ENCODE measurements around the gene NRG2.

DNA sequence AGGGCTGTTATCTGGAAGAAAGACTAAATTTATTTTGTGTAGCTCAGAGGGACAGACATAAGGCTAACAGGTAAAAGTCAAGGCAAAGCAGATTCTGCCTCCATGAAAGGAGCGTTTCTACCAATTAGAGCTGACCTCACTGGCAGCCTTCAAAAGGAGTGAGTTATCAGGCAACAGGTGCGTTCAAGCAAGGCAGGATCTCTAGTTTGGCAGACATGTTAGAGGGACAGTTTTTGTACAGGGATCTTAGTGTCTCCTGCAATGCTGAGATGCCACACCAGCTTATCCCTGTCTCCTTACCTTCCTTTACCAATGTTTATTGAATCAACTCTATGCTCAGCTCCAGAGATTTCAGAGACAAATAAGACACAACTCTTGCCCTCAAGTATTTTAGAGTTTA lies 73.8 kb downstream of the NRG2 start:
- TF ChIP-seq, protein P1, sequence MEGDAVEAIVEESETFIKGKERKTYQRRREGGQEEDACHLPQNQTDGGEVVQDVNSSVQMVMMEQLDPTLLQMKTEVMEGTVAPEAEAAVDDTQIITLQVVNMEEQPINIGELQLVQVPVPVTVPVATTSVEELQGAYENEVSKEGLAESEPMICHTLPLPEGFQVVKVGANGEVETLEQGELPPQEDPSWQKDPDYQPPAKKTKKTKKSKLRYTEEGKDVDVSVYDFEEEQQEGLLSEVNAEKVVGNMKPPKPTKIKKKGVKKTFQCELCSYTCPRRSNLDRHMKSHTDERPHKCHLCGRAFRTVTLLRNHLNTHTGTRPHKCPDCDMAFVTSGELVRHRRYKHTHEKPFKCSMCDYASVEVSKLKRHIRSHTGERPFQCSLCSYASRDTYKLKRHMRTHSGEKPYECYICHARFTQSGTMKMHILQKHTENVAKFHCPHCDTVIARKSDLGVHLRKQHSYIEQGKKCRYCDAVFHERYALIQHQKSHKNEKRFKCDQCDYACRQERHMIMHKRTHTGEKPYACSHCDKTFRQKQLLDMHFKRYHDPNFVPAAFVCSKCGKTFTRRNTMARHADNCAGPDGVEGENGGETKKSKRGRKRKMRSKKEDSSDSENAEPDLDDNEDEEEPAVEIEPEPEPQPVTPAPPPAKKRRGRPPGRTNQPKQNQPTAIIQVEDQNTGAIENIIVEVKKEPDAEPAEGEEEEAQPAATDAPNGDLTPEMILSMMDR (IDR thresholded peaks at IDR 0.05), result no peak
- no peak for TF ChIP-seq POLR2A (IDR thresholded peaks at IDR 0.05)
